Left ventricle myocardium inferior (tissue), 1 donor: ENCODE results near the gene ALG3. TPM values are rescaled to one million over a fixed set of nuclear protein-coding genes. Genes with fewer than 3 reads are reported as not detected.

Experiments used
- DNase-seq: peaks from one replicate; pipeline ENCODE4 v3.0.0-alpha.2; 2020
- H3K27ac ChIP-seq: fragments of 200-600 bp; replicated peaks from 2 replicates; pipeline ENCODE4 v1.8.0; 2021
- H3K27me3 ChIP-seq: fragments of 200-600 bp; 2 replicates; pipeline ENCODE4 v1.8.0; 2021; ENCODE audit warnings: low read depth
- H3K36me3 ChIP-seq: fragments of 200-600 bp; 2 replicates; pipeline ENCODE4 v1.8.0; 2021
- H3K4me1 ChIP-seq: fragments of 200-600 bp; 2 replicates; pipeline ENCODE4 v1.8.0; 2021
- H3K4me3 ChIP-seq: fragments of 200-600 bp; 2 replicates; pipeline ENCODE4 v1.8.0; 2021; ENCODE audit warnings: mild to moderate bottlenecking, moderate library complexity
- H3K9me3 ChIP-seq: fragments of 200-600 bp; replicated peaks from 2 replicates; pipeline ENCODE4 v1.8.0; 2021
- intact Hi-C: fragments of 100-400 bp; cut with micrococcal nuclease; formaldehyde crosslinking; loops from one replicate; pipeline ENCODE4 v1.11.0; 2022
- long read RNA-seq: library from polyadenylated mRNA; unstranded; transcript quantifications from one replicate; pipeline ENCODE4 v2.0.0, GENCODE V29; 2021
- total RNA-seq: library from RNA; stranded (reverse); fragmentation: NEBNext Ultra II Directional; extraction: Animal tissue kit (Norgen Biotek cat#: 25700); gene quantifications from one replicate; pipeline ENCODE4 v1.2.1, GENCODE V29; 2021
- TF ChIP-seq, protein P1 (sequence below): fragments of 200-600 bp; IDR thresholded peaks from 2 replicates; pipeline ENCODE4 v1.8.0; 2021; ENCODE audit warnings: antibody characterized with exemption, mild to moderate bottlenecking, borderline replicate concordance
- donor health status: DM: no; HTN: yes; CAD: no; lungs with severe emphysema.

Gene ALG3
- 16.1 TPM for total RNA-seq
- long read RNA-seq, transcript ALG3-201 (9 exons, 1,528 nt): major isoform, 20 of 33 reads
- long read RNA-seq, partial matches to known transcripts: 0 of 33 reads
- long read RNA-seq, other reads (novel, unspliced or antisense): 11 of 33 reads

DNA sequence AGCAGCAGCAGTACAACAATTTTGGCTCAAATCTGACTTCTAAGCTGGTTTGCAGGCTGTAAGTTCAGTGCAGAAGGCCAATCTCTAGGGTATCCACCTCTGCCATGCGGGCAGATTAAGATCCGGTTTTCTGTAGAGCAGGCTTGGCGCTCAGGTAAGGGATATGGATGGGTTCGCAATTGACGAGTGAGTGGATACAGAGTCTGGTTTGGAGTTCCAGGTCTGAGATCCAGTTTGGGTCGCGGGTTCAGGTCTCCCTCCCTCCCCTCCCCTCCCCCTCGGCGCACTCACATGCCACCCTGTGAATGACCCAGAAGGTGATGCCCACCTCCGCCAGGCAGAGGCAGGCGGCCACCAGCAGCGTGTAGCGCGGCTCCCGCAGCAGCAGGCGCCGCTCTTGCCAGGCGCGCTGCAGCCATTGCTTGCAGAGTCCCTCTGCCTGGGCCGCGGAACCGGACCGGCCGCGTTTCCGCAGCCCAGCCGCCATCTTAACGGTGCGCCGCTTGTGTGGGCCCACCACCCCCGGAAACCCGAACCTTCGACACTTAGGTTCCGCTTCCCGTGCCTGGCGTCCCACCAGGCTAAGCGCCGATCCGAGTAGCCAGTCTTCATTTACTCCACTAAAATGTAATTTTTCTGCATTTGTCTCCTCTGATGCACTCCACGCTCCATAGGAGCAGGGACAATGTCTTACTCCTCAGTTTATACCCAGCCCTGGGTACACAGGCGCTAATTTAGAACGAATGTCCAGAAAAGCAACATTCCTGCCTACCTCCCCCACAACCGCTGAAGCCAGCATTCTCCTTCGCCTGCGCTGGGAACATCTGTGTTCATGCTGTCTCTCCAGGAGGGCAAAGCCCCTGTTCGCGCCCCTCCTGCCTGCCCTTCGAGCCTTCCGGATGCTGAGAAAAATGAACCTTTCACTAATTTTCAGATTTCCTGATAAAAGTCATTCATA is at the start of gene ALG3:
Gene ALG3 (minus strand): TSS at position 509 of the 958 bp plus-strand sequence. CDS start 22 bp downstream, at position 487.
- intact Hi-C loops: loop anchor here (10.0 kb wide), 1 partner anchor 64 kb away; the partner anchor contains the start of gene ABCF3
- Histone ChIP-seq H3K36me3 (peaks cover 19% of the 10 kb centered on the region), H3K27me3 (no peaks in the 10 kb centered on the region), H3K9me3 (no peaks in the 10 kb centered on the region), H3K27ac (peak within 1 kb of the TSS; percentile 89), H3K4me3 (peak within 1 kb of the TSS; percentile 75), H3K4me1 (peaks cover 33% of the 10 kb centered on the region)
- DNase-seq: peak; percentile 85
- TF ChIP-seq, protein P1, sequence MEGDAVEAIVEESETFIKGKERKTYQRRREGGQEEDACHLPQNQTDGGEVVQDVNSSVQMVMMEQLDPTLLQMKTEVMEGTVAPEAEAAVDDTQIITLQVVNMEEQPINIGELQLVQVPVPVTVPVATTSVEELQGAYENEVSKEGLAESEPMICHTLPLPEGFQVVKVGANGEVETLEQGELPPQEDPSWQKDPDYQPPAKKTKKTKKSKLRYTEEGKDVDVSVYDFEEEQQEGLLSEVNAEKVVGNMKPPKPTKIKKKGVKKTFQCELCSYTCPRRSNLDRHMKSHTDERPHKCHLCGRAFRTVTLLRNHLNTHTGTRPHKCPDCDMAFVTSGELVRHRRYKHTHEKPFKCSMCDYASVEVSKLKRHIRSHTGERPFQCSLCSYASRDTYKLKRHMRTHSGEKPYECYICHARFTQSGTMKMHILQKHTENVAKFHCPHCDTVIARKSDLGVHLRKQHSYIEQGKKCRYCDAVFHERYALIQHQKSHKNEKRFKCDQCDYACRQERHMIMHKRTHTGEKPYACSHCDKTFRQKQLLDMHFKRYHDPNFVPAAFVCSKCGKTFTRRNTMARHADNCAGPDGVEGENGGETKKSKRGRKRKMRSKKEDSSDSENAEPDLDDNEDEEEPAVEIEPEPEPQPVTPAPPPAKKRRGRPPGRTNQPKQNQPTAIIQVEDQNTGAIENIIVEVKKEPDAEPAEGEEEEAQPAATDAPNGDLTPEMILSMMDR: no peak

DNA sequence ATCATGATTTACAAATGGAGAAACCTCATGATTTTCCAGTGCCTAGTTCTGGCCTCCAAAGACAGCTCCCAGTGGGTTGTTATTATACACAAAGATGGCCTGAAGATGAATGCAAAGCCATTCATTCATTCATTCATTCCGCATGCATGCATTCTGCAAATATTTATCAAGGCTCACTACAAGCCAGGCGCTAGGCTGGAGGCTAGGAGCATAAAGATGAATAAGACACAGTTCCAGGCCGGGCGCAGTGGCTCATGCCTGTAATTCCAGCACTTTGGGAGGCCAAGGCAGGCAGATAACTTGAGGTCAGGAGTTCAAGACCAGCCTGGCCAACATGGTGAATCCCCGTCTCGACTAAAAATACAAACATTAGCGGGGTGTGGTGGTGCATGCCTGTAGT is 47.9 kb upstream of the ALG3 start:
- DNase-seq: no peak
- Histone ChIP-seq H3K36me3 (peaks cover 16% of the 10 kb centered on the region), H3K27me3 (peaks cover 11% of the 10 kb centered on the region), H3K27ac (no peak overlapping the region), H3K4me3 (no peak overlapping the region), H3K9me3 (no peaks in the 10 kb centered on the region), H3K4me1 (peaks cover 28% of the 10 kb centered on the region)
- TF ChIP-seq, protein P1: no peak
- intact Hi-C loops: no loop called here

DNA sequence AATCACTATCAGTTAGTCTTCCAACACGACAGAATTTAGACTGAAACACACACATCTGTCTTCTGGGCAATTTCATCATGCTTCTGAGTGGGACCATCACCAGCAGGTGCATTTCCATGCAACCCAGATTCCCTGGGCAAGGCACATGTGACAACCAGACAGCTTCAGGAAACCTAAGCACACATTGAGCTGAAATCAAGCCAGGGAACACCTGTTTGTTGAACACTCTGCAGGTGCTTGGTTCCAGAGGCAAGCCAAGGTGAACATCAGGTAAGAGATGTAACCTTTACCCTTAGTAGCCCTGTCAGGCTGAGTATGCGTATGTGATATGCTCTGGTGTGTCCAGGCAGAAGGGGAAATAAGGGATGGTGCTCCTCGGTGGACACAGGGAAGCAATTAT is 47.0 kb upstream of the ALG3 start:
- H3K4me3 ChIP-seq: no peak overlapping the region
- H3K36me3 ChIP-seq: peaks cover 7% of the 10 kb centered on the region
- H3K27ac ChIP-seq: no peak overlapping the region
- peaks cover 21% of the 10 kb centered on the region for H3K4me1 ChIP-seq
- H3K27me3 ChIP-seq: peaks cover 20% of the 10 kb centered on the region
- no peak for DNase-seq
- H3K9me3 ChIP-seq: no peaks in the 10 kb centered on the region
- intact Hi-C loops: no loop called here
- TF ChIP-seq, protein P1: no peak

DNA sequence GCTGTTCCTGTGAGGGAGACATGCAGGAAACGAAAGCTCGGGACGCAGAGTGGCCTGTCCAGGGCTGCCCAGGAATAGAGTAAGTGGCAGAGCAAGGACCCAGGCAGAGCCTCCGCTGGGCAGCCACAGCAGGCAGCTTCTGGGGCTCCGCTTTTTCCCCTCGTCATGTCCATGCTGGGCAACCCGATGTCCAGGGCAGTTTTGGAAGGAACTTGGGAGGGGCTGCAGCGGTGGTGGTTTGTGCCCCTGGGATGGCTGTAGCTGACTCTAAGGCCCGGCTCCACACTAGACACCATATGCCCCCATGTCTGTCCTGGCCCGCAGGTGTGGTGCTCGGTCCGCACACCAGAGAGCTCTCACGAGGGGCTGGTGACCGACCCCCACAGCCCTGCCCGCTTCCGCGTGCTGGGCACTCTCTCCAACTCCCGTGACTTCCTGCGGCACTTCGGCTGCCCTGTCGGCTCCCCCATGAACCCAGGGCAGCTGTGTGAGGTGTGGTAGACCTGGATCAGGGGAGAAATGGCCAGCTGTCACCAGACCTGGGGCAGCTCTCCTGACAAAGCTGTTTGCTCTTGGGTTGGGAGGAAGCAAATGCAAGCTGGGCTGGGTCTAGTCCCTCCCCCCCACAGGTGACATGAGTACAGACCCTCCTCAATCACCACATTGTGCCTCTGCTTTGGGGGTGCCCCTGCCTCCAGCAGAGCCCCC is 43.1 kb upstream of the ALG3 start:
- peaks cover 42% of the 10 kb centered on the region for H3K27me3 ChIP-seq
- H3K27ac ChIP-seq: no peak overlapping the region
- H3K36me3 ChIP-seq: no peaks in the 10 kb centered on the region
- intact Hi-C loops: no loop called here
- TF ChIP-seq, protein P1: no peak
- no peak overlapping the region for H3K4me3 ChIP-seq
- H3K9me3 ChIP-seq: no peaks in the 10 kb centered on the region
- no peak for DNase-seq
- H3K4me1 ChIP-seq: no peaks in the 10 kb centered on the region

DNA sequence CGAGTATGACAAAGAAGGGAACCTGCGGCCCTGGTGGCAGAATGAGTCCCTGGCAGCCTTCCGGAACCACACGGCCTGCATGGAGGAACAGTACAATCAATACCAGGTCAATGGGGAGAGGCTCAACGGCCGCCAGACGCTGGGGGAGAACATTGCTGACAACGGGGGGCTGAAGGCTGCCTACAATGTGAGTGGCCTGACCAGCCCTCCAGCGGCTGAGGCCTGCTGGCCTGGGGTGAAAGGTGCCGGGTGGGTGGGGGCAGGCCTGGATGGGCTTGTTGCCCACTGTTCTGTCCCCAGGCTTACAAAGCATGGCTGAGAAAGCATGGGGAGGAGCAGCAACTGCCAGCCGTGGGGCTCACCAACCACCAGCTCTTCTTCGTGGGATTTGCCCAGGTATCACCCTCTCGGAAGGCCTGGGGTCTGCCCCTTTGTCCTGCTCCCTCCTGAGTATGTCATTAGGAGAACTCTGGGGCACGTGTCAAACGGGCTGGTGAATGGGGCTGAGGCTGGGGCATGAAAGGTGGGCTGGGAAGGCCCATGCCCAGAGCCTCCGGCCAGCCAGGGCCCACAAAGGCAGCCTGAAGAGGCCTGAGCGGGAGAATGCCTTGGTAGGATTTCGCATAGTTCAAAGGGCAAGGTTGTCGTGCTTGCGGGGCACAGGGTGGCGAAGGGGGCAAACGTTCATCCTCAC is 42.4 kb upstream of the ALG3 start:
- no peak overlapping the region for H3K4me3 ChIP-seq
- TF ChIP-seq, protein P1: no peak
- H3K27ac ChIP-seq: no peak overlapping the region
- no peaks in the 10 kb centered on the region for H3K36me3 ChIP-seq
- DNase-seq: no peak
- no peaks in the 10 kb centered on the region for H3K4me1 ChIP-seq
- peaks cover 47% of the 10 kb centered on the region for H3K27me3 ChIP-seq
- intact Hi-C loops: no loop called here
- no peaks in the 10 kb centered on the region for H3K9me3 ChIP-seq
